Measurements from ENCODE around the gene MAP2K5.

DNA sequence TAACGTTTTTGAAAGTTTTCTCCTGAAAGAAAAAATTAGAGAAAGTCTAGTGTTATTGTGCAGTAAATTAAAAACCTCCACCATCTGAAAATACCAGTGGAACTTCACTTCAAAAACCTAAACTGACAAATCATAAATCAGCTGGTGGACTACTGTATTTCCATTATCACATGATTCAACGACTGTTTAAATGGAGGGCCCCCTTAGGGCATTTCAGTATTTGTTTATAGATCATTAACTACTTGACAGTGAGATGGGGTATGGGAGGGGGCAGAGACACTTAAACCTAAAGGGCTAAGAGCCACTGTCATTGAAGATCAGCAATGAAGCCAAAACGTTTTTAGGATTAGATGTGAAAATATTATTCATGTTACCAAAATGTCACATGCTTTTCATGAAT lies 30.4 kb upstream of the MAP2K5 start:
- TF ChIP-seq, protein P1, sequence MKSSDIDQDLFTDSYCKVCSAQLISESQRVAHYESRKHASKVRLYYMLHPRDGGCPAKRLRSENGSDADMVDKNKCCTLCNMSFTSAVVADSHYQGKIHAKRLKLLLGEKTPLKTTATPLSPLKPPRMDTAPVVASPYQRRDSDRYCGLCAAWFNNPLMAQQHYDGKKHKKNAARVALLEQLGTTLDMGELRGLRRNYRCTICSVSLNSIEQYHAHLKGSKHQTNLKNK (CRISPR knock-in tag; IDR thresholded peaks at IDR 0.05) = no peak
- TF ChIP-seq, protein P2, sequence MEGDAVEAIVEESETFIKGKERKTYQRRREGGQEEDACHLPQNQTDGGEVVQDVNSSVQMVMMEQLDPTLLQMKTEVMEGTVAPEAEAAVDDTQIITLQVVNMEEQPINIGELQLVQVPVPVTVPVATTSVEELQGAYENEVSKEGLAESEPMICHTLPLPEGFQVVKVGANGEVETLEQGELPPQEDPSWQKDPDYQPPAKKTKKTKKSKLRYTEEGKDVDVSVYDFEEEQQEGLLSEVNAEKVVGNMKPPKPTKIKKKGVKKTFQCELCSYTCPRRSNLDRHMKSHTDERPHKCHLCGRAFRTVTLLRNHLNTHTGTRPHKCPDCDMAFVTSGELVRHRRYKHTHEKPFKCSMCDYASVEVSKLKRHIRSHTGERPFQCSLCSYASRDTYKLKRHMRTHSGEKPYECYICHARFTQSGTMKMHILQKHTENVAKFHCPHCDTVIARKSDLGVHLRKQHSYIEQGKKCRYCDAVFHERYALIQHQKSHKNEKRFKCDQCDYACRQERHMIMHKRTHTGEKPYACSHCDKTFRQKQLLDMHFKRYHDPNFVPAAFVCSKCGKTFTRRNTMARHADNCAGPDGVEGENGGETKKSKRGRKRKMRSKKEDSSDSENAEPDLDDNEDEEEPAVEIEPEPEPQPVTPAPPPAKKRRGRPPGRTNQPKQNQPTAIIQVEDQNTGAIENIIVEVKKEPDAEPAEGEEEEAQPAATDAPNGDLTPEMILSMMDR (IDR thresholded peaks at IDR 0.05) = no peak
- TF ChIP-seq ZNF232 (CRISPR knock-in tag; IDR thresholded peaks at IDR 0.05) (no peak), TCF7 (CRISPR knock-in tag; IDR thresholded peaks at IDR 0.05; ENCODE audit: low read depth) (no peak), NR3C1 (CRISPR knock-in tag; conservative IDR thresholded peaks at IDR 0.05; ENCODE audit: low read depth) (no peak), ZNF317 (CRISPR knock-in tag; IDR thresholded peaks at IDR 0.05; ENCODE audit: borderline replicate concordance, low read depth) (no peak), NFE2L1 (CRISPR knock-in tag; IDR thresholded peaks at IDR 0.05) (no peak), CREM (CRISPR knock-in tag; IDR thresholded peaks at IDR 0.05) (no peak)
- TF ChIP-seq, protein P3, sequence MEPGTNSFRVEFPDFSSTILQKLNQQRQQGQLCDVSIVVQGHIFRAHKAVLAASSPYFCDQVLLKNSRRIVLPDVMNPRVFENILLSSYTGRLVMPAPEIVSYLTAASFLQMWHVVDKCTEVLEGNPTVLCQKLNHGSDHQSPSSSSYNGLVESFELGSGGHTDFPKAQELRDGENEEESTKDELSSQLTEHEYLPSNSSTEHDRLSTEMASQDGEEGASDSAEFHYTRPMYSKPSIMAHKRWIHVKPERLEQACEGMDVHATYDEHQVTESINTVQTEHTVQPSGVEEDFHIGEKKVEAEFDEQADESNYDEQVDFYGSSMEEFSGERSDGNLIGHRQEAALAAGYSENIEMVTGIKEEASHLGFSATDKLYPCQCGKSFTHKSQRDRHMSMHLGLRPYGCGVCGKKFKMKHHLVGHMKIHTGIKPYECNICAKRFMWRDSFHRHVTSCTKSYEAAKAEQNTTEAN (CRISPR knock-in tag; IDR thresholded peaks at IDR 0.05) = no peak
- TF ChIP-seq, protein P4, sequence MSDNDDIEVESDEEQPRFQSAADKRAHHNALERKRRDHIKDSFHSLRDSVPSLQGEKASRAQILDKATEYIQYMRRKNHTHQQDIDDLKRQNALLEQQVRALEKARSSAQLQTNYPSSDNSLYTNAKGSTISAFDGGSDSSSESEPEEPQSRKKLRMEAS (CRISPR knock-in tag; IDR thresholded peaks at IDR 0.05) = no peak
- TF ChIP-seq, protein P5, sequence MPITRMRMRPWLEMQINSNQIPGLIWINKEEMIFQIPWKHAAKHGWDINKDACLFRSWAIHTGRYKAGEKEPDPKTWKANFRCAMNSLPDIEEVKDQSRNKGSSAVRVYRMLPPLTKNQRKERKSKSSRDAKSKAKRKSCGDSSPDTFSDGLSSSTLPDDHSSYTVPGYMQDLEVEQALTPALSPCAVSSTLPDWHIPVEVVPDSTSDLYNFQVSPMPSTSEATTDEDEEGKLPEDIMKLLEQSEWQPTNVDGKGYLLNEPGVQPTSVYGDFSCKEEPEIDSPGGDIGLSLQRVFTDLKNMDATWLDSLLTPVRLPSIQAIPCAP (CRISPR knock-in tag; IDR thresholded peaks at IDR 0.05) = no peak
- TF ChIP-seq, protein P6, sequence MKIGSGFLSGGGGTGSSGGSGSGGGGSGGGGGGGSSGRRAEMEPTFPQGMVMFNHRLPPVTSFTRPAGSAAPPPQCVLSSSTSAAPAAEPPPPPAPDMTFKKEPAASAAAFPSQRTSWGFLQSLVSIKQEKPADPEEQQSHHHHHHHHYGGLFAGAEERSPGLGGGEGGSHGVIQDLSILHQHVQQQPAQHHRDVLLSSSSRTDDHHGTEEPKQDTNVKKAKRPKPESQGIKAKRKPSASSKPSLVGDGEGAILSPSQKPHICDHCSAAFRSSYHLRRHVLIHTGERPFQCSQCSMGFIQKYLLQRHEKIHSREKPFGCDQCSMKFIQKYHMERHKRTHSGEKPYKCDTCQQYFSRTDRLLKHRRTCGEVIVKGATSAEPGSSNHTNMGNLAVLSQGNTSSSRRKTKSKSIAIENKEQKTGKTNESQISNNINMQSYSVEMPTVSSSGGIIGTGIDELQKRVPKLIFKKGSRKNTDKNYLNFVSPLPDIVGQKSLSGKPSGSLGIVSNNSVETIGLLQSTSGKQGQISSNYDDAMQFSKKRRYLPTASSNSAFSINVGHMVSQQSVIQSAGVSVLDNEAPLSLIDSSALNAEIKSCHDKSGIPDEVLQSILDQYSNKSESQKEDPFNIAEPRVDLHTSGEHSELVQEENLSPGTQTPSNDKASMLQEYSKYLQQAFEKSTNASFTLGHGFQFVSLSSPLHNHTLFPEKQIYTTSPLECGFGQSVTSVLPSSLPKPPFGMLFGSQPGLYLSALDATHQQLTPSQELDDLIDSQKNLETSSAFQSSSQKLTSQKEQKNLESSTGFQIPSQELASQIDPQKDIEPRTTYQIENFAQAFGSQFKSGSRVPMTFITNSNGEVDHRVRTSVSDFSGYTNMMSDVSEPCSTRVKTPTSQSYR (CRISPR knock-in tag; IDR thresholded peaks at IDR 0.05) = no peak
- TF ChIP-seq, protein P7, sequence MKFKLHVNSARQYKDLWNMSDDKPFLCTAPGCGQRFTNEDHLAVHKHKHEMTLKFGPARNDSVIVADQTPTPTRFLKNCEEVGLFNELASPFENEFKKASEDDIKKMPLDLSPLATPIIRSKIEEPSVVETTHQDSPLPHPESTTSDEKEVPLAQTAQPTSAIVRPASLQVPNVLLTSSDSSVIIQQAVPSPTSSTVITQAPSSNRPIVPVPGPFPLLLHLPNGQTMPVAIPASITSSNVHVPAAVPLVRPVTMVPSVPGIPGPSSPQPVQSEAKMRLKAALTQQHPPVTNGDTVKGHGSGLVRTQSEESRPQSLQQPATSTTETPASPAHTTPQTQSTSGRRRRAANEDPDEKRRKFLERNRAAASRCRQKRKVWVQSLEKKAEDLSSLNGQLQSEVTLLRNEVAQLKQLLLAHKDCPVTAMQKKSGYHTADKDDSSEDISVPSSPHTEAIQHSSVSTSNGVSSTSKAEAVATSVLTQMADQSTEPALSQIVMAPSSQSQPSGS (CRISPR knock-in tag; IDR thresholded peaks at IDR 0.05; ENCODE audit: borderline replicate concordance, low read depth) = no peak

All from WTC11 (cell line).